OCI-LY1 (cell line): ENCODE data around the gene ASPHD1.

Experiments
- EZH2 ChIP-seq: fragments of 200-600 bp; sonication (generic), shearing (Covaris generic); IDR thresholded peaks from 2 replicates; pipeline ENCODE4 v1.8.0; 2017; ENCODE audit warnings: borderline replicate concordance, mixed run types, mild to moderate bottlenecking, antibody characterized with exemption, low read length, moderate library complexity, mixed read lengths
- TF ChIP-seq, protein P1 (sequence below): fragments of 200-600 bp; sonication (generic), shearing (Covaris generic); IDR thresholded peaks from 2 replicates; pipeline ENCODE4 v1.5.1; 2017; ENCODE audit warnings: mild to moderate bottlenecking, antibody characterized with exemption, low read length, moderate library complexity, mixed read lengths

DNA sequence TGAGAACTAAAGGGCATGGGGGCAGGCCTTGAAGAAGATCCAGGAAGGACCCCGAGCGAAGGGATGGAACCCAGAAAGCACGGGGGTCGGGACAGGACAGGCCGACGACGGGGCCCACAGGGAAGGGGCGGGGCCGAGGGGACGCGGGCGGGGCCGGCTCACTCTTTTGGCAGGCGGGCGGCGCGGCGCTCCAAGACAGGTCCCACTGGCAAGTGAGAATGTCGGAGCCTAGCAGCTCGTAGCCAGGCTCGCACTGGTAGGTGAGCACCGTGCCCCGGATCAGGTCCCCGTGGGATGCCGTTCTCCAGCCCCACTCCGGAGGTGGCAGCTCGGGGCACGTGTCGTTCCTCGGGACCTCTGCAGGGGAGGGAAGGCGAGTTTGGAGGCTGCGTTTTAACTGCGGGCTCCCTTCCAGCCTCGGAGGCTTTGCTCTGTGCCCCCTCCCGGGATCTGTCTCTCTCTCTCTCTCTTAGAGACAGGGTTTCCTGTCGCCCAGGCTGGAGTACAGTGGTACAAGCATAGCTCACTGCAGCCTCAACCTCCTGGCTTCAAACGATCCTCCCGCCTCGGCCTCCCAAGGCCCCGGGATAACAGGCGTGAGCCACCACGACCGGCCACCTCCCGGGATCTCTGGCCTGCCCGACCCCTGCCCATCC, 23.6 kb upstream of the ASPHD1 start:
- TF ChIP-seq, protein P1, sequence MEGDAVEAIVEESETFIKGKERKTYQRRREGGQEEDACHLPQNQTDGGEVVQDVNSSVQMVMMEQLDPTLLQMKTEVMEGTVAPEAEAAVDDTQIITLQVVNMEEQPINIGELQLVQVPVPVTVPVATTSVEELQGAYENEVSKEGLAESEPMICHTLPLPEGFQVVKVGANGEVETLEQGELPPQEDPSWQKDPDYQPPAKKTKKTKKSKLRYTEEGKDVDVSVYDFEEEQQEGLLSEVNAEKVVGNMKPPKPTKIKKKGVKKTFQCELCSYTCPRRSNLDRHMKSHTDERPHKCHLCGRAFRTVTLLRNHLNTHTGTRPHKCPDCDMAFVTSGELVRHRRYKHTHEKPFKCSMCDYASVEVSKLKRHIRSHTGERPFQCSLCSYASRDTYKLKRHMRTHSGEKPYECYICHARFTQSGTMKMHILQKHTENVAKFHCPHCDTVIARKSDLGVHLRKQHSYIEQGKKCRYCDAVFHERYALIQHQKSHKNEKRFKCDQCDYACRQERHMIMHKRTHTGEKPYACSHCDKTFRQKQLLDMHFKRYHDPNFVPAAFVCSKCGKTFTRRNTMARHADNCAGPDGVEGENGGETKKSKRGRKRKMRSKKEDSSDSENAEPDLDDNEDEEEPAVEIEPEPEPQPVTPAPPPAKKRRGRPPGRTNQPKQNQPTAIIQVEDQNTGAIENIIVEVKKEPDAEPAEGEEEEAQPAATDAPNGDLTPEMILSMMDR = no peak
- TF ChIP-seq EZH2 = no peak
